GM13976 (cell line): Measurements from ENCODE around the gene CCR8.
A peak's percentile ranks its signal among the peaks of the same experiment; 100 is the strongest.

Experiments used
- DNase-seq: peaks from one replicate; pipeline ENCODE4 v3.0.0; 2012; ENCODE audit warnings: low spot score
- CTCF ChIP-seq: IDR thresholded peaks from 2 replicates; pipeline ENCODE4 v1.5.1; 2012; ENCODE audit warnings: borderline replicate concordance, mild to moderate bottlenecking; ENCODE audit not compliant: insufficient read depth; ENCODE audit errors: extremely low read depth, missing control alignments, control extremely low read depth
- in situ Hi-C: fragments of 300-500 bp; cut with MboI; formaldehyde crosslinking; loops from one replicate; pipeline ENCODE4 v1.12.0; 2022; ENCODE audit warnings: low sequenced_read_pairs, mixed read lengths, inconsistent platforms; ENCODE audit not compliant: unreplicated experiment

The CCR8 gene

GRCh38 chr3:39291903-39292329 is 37.6 kb upstream of the CCR8 start:
- in situ Hi-C loops, result loop anchor here (5.0 kb wide), 1 partner anchor 85 kb away; no protein-coding TSS in a partner anchor
- DNase-seq, result peak; percentile 68
- TF ChIP-seq CTCF, result peak; percentile 72

- TF ChIP-seq CTCF, result no peak
- in situ Hi-C loops, result loop anchor here (5.0 kb wide), 1 partner anchor 84 kb away; no protein-coding TSS in a partner anchor
- DNase-seq, result no peak
These were observed 36.5 kb upstream of the CCR8 start for GRCh38 chr3:39292961-39293360.

GRCh38 chr3:39294446-39295183 is 34.9 kb upstream of the CCR8 start:
- TF ChIP-seq CTCF, result no peak
- DNase-seq, result no peak
- in situ Hi-C loops, result loop anchor here (5.0 kb wide), 1 partner anchor 83 kb away; no protein-coding TSS in a partner anchor

- in situ Hi-C loops, result no loop called here
- no peak for TF ChIP-seq CTCF
- DNase-seq, result peak; percentile 73
These were observed 34.2 kb upstream of the CCR8 start for GRCh38 chr3:39295184-39295775.

GRCh38 chr3:39296197-39297077 is 33.1 kb upstream of the CCR8 start:
- TF ChIP-seq CTCF, result no peak
- in situ Hi-C loops, result no loop called here
- DNase-seq, result peak; percentile 9

GRCh38 chr3:39299279-39299678 is 30.2 kb upstream of the CCR8 start:
- in situ Hi-C loops, result no loop called here
- no peak for TF ChIP-seq CTCF
- DNase-seq, result no peak
